HCT116 (cell line): Measurements from ENCODE around the gene ERVMER34-1. TPM values are rescaled to one million over a fixed set of nuclear protein-coding genes. Genes with fewer than 3 reads are reported as not detected.

Experiments used
- JUND ChIP-seq: IDR thresholded peaks from 2 replicates; pipeline ENCODE4 v1.6.1; 2012
- POLR2A ChIP-seq: IDR thresholded peaks from 2 replicates; pipeline ENCODE4 v1.7.0; 2011; ENCODE audit warnings: borderline replicate concordance; ENCODE audit not compliant: insufficient read depth, insufficient read length; ENCODE audit errors: extremely low read depth
- POLR2AphosphoS5 ChIP-seq: IDR thresholded peaks from 2 replicates; pipeline ENCODE4 v1.6.1; 2011; ENCODE audit warnings: mild to moderate bottlenecking, low read depth, low read length, moderate library complexity
- SP1 ChIP-seq: IDR thresholded peaks from 2 replicates; pipeline ENCODE4 v1.6.1; 2012; ENCODE audit warnings: low read depth
- TCF7L2 ChIP-seq: IDR thresholded peaks from 2 replicates; pipeline ENCODE4 v1.7.0; 2011; ENCODE audit warnings: borderline replicate concordance, inconsistent platforms; ENCODE audit not compliant: insufficient read depth, insufficient read length; ENCODE audit errors: extremely low read depth
- YY1 ChIP-seq: IDR thresholded peaks from 2 replicates; pipeline ENCODE4 v1.6.1; 2011; ENCODE audit warnings: low read length, low read depth, moderate library complexity, mild to moderate bottlenecking; ENCODE audit not compliant: insufficient replicate concordance; ENCODE audit errors: extremely low read depth
- total RNA-seq: library from RNA; stranded (reverse); gene quantifications from one replicate; pipeline ENCODE4 v1.2.1, GENCODE V29; 2021; ENCODE audit not compliant: unreplicated experiment
- TF ChIP-seq, protein P1 (sequence below): IDR thresholded peaks from 2 replicates; pipeline ENCODE4 v1.6.1; 2012; ENCODE audit warnings: low read depth
- TF ChIP-seq, protein P2 (sequence below): IDR thresholded peaks from 2 replicates; pipeline ENCODE4 v1.6.1; 2011; ENCODE audit warnings: mild to moderate bottlenecking, low read length, moderate library complexity; ENCODE audit not compliant: insufficient replicate concordance; ENCODE audit errors: extremely low read depth
- TF ChIP-seq, protein P3 (sequence below): IDR thresholded peaks from 2 replicates; pipeline ENCODE4 v1.6.1; 2012

Gene ERVMER34-1
- total RNA-seq, 1 experiment from 2014 or later, result 17.5 TPM

DNA sequence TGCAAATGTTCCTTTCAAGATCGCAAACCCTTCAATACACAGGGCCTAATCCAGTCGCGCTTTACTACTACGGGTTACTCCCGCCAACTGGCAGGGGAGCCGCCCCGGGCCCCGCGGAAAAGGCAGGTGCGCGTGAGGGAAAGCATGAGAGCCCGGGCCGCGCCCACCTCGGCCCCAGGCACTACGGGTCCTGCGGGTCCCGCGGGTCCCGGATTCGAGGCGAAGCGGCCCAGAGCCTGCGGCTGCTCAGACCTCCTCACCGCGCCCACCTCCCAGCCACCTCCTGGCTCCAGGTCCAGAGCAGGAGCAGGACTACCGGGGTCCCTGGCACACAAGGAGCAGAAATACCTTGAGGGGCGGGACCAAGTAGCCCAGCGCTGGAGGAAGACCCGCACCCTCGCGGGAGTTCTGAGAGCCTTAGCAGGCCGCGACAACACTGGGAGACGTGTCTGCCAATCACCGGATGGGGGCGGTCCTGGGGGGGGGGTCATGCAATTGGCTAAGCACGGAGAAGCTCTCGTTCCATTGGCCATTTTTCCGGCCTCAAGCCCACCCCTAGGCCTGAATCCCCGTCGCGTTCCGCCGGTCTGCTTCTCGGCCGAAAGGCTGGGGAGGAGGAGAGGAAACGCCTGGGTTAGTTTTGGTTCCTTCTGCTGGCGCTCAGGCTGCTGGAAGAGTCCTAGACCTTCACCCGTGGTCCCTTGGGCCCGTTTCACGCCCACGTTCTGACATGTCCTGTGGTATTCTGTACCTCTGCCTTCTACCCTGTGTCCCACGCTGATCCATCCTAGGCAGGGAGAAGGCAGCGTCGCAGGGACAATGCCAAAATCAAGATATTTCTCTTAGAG lies 29.0 kb downstream of the ERVMER34-1 start (continued):
- TF ChIP-seq, protein P1, sequence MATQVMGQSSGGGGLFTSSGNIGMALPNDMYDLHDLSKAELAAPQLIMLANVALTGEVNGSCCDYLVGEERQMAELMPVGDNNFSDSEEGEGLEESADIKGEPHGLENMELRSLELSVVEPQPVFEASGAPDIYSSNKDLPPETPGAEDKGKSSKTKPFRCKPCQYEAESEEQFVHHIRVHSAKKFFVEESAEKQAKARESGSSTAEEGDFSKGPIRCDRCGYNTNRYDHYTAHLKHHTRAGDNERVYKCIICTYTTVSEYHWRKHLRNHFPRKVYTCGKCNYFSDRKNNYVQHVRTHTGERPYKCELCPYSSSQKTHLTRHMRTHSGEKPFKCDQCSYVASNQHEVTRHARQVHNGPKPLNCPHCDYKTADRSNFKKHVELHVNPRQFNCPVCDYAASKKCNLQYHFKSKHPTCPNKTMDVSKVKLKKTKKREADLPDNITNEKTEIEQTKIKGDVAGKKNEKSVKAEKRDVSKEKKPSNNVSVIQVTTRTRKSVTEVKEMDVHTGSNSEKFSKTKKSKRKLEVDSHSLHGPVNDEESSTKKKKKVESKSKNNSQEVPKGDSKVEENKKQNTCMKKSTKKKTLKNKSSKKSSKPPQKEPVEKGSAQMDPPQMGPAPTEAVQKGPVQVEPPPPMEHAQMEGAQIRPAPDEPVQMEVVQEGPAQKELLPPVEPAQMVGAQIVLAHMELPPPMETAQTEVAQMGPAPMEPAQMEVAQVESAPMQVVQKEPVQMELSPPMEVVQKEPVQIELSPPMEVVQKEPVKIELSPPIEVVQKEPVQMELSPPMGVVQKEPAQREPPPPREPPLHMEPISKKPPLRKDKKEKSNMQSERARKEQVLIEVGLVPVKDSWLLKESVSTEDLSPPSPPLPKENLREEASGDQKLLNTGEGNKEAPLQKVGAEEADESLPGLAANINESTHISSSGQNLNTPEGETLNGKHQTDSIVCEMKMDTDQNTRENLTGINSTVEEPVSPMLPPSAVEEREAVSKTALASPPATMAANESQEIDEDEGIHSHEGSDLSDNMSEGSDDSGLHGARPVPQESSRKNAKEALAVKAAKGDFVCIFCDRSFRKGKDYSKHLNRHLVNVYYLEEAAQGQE, result no peak
- TF ChIP-seq, protein P2, sequence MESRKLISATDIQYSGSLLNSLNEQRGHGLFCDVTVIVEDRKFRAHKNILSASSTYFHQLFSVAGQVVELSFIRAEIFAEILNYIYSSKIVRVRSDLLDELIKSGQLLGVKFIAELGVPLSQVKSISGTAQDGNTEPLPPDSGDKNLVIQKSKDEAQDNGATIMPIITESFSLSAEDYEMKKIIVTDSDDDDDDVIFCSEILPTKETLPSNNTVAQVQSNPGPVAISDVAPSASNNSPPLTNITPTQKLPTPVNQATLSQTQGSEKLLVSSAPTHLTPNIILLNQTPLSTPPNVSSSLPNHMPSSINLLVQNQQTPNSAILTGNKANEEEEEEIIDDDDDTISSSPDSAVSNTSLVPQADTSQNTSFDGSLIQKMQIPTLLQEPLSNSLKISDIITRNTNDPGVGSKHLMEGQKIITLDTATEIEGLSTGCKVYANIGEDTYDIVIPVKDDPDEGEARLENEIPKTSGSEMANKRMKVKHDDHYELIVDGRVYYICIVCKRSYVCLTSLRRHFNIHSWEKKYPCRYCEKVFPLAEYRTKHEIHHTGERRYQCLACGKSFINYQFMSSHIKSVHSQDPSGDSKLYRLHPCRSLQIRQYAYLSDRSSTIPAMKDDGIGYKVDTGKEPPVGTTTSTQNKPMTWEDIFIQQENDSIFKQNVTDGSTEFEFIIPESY, result peak; percentile 82
- TF ChIP-seq YY1 (no peak), JUND (no peak), TCF7L2 (no peak), SP1 (peak; percentile 79), POLR2AphosphoS5 (peak; percentile 87), POLR2A (peak; percentile 59)
- TF ChIP-seq, protein P3, sequence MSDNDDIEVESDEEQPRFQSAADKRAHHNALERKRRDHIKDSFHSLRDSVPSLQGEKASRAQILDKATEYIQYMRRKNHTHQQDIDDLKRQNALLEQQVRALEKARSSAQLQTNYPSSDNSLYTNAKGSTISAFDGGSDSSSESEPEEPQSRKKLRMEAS, result 0 out of 2 replicates have a peak, but pooled peaks have one; percentile 7
